ENCODE results near the gene SUPT3H.

DNA sequence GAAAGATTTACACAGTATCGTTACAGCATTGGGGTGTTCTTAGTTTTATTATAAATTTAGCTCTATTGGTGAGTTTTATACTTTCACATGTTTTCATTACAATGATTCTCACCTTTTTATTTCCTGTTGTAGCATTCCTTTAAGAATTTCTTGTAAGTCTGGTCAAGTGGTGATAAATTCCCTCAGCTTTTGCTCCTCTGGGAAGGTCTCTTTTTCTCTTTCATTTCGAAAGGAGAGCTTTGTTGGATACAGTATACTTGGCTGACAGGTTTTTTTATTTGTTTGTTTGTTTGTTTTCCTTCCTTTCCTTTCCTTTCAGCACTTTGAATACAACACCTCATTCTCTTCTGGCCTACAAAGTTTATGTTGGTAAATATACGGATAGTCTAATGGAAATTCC lies 299.3 kb downstream of the SUPT3H start:
- no peak for TF ChIP-seq CTCF (IDR thresholded peaks at IDR 0.05)
- no peak for TF ChIP-seq POLR2A (IDR thresholded peaks at IDR 0.05)
